NCI-H1105 (cell line): ENCODE results near the gene PAX5.

Experiments
- DNase-seq: peaks from one replicate; lab custom pipeline; 2025; lab: John Stamatoyannopoulos, UW

The PAX5 gene

GRCh38 chr9:37037503-37038301 is 3.6 kb upstream of the PAX5 start:
- DNase-seq: no peak

- no peak for DNase-seq
Measured at GRCh38 chr9:37036776-37037502, 2.9 kb upstream of the PAX5 start.

- DNase-seq: no peak
Measured at GRCh38 chr9:37036371-37036775, 2.3 kb upstream of the PAX5 start.

GRCh38 chr9:37035648-37036370 is 1.7 kb upstream of the PAX5 start:
- no peak for DNase-seq

GRCh38 chr9:37034938-37035647 is 1.0 kb upstream of the PAX5 start:
- DNase-seq: no peak

- peak; percentile 65 for DNase-seq
Measured at GRCh38 chr9:37034305-37034937, 353 bp upstream of the PAX5 start.

GRCh38 chr9:37033141-37033540 is 927 bp downstream of the PAX5 start:
- DNase-seq: no peak

GRCh38 chr9:37032713-37033112 is 1.4 kb downstream of the PAX5 start:
- DNase-seq: no peak

GRCh38 chr9:37031902-37032301 is 2.2 kb downstream of the PAX5 start:
- no peak for DNase-seq

GRCh38 chr9:37031081-37031480 is 3.0 kb downstream of the PAX5 start:
- DNase-seq: no peak

- no peak for DNase-seq
Measured at GRCh38 chr9:37030611-37030939, 3.5 kb downstream of the PAX5 start.

- DNase-seq: no peak
Measured at GRCh38 chr9:37029776-37030610, 4.1 kb downstream of the PAX5 start.

GRCh38 chr9:37029304-37029775 is 4.7 kb downstream of the PAX5 start:
- DNase-seq: no peak

GRCh38 chr9:37028420-37029031 is 5.5 kb downstream of the PAX5 start:
- no peak for DNase-seq

GRCh38 chr9:37027582-37028419 is 6.3 kb downstream of the PAX5 start:
- peak; percentile 96 for DNase-seq

- no peak for DNase-seq
Measured at GRCh38 chr9:37026931-37027581, 7.0 kb downstream of the PAX5 start.

GRCh38 chr9:37026113-37026930 is 7.7 kb downstream of the PAX5 start:
- DNase-seq: no peak

- DNase-seq: no peak
Measured at GRCh38 chr9:37025823-37026112, 8.3 kb downstream of the PAX5 start.
